Thoracic aorta (tissue), 2 donors: Measurements from ENCODE around the gene TTC22. TPM values are rescaled to one million over a fixed set of nuclear protein-coding genes. Genes with fewer than 3 reads are reported as not detected.

Experiments used
- ATAC-seq: fragments of 150-250 bp; one replicate; pipeline ENCODE4 v1.8.0; 2017; ENCODE audit warnings: low read depth; ENCODE audit not compliant: insufficient number of reproducible peaks, low FRiP score
- DNase-seq: peaks from one replicate; pipeline ENCODE4 v3.0.0-alpha.2; 2020; ENCODE audit warnings: low spot score
- H3K27ac ChIP-seq, 2 donors: fragments of 200-600 bp; sonication (generic); 1 replicate in 1 of 2; 2 replicates in 1 of 2; pipeline ENCODE4 v1.5.1; 2016; ENCODE audit warnings: mild to moderate bottlenecking in 2 of 2, moderate library complexity in 2 of 2
- H3K27me3 ChIP-seq: fragments of 200-600 bp; sonication (generic); replicated peaks from 2 replicates; pipeline ENCODE4 v1.6.0; 2016; ENCODE audit warnings: mild to moderate bottlenecking; ENCODE audit not compliant: insufficient read depth
- H3K36me3 ChIP-seq: fragments of 200-600 bp; sonication (generic); one replicate; pipeline ENCODE4 v1.5.1; 2016
- H3K4me1 ChIP-seq, 2 donors: fragments of 200-600 bp; sonication (generic); 1 replicate in 1 of 2; 2 replicates in 1 of 2; pipeline versions ENCODE4 v1.5.1 to v1.6.0; 2016; ENCODE audit warnings: low read depth in 2 of 2, mild to moderate bottlenecking in 1 of 2; ENCODE audit not compliant: control insufficient read depth in 1 of 2
- H3K4me3 ChIP-seq: fragments of 200-600 bp; sonication (generic); 2 replicates; pipeline ENCODE4 v1.5.1; 2016; ENCODE audit warnings: mild to moderate bottlenecking
- H3K9me3 ChIP-seq: fragments of 200-600 bp; sonication (generic); 2 replicates; pipeline ENCODE4 v1.5.1; 2016
- CTCF ChIP-seq: fragments of 200-600 bp; sonication (generic); IDR thresholded peaks from one replicate; pipeline ENCODE4 v1.5.1; 2019; ENCODE audit warnings: antibody characterized with exemption
- total RNA-seq, 2 donors: library from RNA; depleted of rRNA; stranded (reverse); fragments of >200 nt; gene quantifications; one replicate each; pipeline versions ENCODE4 v1.1.0 to v1.2.3, GENCODE V29; 2016

The TTC22 gene
- total RNA-seq, 2 donors from 2014 or later: 0.63 TPM; not detected in 1

DNA sequence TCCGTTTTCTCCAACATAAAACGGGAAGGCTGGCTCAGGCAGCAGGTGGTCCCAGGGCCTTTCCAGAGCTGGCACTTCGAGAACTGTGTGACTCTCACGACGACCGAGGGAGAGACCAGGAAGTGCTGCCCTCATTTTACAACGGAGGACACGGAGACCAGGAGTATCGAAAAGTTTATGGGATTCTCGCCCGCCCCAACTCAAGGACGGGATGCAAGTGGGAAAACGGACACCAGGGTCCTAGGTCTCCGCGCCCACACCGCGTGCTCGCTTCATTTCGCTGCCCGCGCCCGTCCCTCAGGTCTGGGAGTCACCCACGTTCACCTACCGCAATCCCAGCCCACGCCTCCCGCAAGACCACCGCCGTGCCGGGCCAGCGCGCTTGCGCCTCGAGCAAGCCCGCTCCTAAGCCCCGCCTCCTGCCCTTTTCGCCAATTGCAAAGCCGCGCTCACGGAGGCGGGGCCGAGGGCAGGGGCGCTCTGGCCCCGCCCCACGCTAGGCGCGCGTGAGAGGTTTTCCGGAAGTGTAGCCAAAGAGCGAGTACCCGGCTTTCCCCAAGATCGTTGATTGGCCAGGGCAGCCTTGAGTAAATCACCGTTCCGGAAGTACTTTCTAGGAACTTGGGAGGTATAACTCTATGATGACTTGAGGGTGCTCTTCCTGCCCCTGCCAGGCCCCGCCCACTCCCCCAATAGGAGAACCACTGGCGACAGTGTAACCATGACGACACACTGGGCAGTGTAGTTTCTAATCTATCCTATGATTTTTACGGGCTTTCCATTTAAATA, 36.8 kb downstream of the TTC22 start, which contains the start of gene PARS2:
TSS of gene PARS2 (minus strand) at position 391 of the 789 bp plus-strand sequence. CDS start 5,362 bp downstream, outside the sequence.
- Histone ChIP-seq H3K4me1 (peaks cover 9% of the 10 kb centered on the region in 2 donors), H3K9me3 (no peaks in the 10 kb centered on the region), H3K27me3 (no peaks in the 10 kb centered on the region), H3K36me3 (no peaks in the 10 kb centered on the region), H3K27ac (peak within 1 kb of the TSS; percentile 15 to 53), H3K4me3 (peak within 1 kb of the TSS; percentile 81)
- ATAC-seq: peak; percentile 99
- peak; percentile 93 for DNase-seq
- TF ChIP-seq CTCF: no peak

DNA sequence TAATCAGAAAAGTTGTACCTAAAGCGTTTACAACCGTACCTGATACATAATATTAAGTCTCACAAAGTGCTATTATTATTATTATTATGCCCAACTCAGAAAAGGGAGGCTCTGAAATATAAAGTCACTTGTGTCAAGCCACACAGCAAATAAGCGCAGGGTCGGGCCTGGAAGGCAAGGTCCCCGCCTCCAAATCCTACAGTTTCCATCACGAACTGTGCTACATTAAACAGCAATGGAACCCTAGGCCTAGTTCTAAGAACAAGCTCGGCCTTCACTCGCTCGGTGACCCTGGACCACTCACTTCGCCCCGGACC, 37.3 kb downstream of the TTC22 start:
- no peak for DNase-seq
- peak overlapping the region; percentile 81 for H3K4me3 ChIP-seq
- ATAC-seq: no peak
- TF ChIP-seq CTCF: no peak
- H3K27ac ChIP-seq: peak overlapping the region; percentile 15 to 31
- H3K27me3 ChIP-seq: no peaks in the 10 kb centered on the region
- no peaks in the 10 kb centered on the region for H3K36me3 ChIP-seq
- H3K4me1 ChIP-seq: peaks cover 9% of the 10 kb centered on the region in 2 donors
- no peaks in the 10 kb centered on the region for H3K9me3 ChIP-seq

GRCh38 chr1:54758678-54759348, 42.3 kb downstream of the TTC22 start:
- Histone ChIP-seq H3K4me1 (peaks cover 5 to 9% of the 10 kb centered on the region in 2 donors), H3K4me3 (no peak overlapping the region), H3K9me3 (no peaks in the 10 kb centered on the region), H3K27ac (no peak overlapping the region), H3K36me3 (peaks cover 15% of the 10 kb centered on the region), H3K27me3 (no peaks in the 10 kb centered on the region)
- ATAC-seq (no peak), DNase-seq (no peak)
- TF ChIP-seq CTCF: no peak

GRCh38 chr1:54757833-54758232, 43.3 kb downstream of the TTC22 start:
- Histone ChIP-seq H3K9me3 (no peaks in the 10 kb centered on the region), H3K4me3 (no peak overlapping the region), H3K27ac (no peak overlapping the region), H3K36me3 (peaks cover 15% of the 10 kb centered on the region), H3K27me3 (no peaks in the 10 kb centered on the region), H3K4me1 (no peaks in the 10 kb centered on the region)
- ATAC-seq (no peak), DNase-seq (no peak)
- TF ChIP-seq CTCF: no peak

- no peak for TF ChIP-seq CTCF
- peaks cover 15% of the 10 kb centered on the region for H3K36me3 ChIP-seq
- H3K9me3 ChIP-seq: no peaks in the 10 kb centered on the region
- no peaks in the 10 kb centered on the region for H3K4me1 ChIP-seq
- H3K4me3 ChIP-seq: no peak overlapping the region
- no peak for ATAC-seq
- DNase-seq: no peak
- H3K27ac ChIP-seq: no peak overlapping the region
- H3K27me3 ChIP-seq: no peaks in the 10 kb centered on the region
These were observed 46.4 kb downstream of the TTC22 start for GRCh38 chr1:54754486-54755285.
